ENCODE measurements around the gene MAPK7. TPM values are rescaled to one million over a fixed set of nuclear protein-coding genes. Genes with fewer than 3 reads are reported as not detected.

Gene MAPK7
- total RNA-seq, 2 donors from 2014 or later, result 49.2 to 51.2 TPM

GRCh38 chr17:19361326-19361725 is 17.0 kb upstream of the MAPK7 start:
- no peak for TF ChIP-seq CTCF (IDR thresholded peaks at IDR 0.05)
- Histone ChIP-seq H3K9me3 (no peaks in the 10 kb centered on the region), H3K27me3 (replicated peaks; ENCODE audit: insufficient read depth) (no peaks in the 10 kb centered on the region), H3K4me1 (ENCODE audit: control insufficient read depth in 1 of 2, low read depth in 2 of 2) (peaks cover 0 to 8% of the 10 kb centered on the region in 2 donors), H3K27ac (no peak overlapping the region), H3K4me3 (no peak overlapping the region), H3K36me3 (no peaks in the 10 kb centered on the region)
- no peak for DNase-seq (ENCODE audit: low spot score)
- no peak for ATAC-seq (ENCODE audit: insufficient number of reproducible peaks, low FRiP score, low read depth)

- H3K9me3 ChIP-seq, result no peaks in the 10 kb centered on the region
- no peaks in the 10 kb centered on the region for H3K27me3 ChIP-seq (replicated peaks; ENCODE audit: insufficient read depth)
- peaks cover 0 to 8% of the 10 kb centered on the region in 2 donors for H3K4me1 ChIP-seq (ENCODE audit: control insufficient read depth in 1 of 2, low read depth in 2 of 2)
- ATAC-seq (ENCODE audit: insufficient number of reproducible peaks, low FRiP score, low read depth) (peak; percentile 1), DNase-seq (ENCODE audit: low spot score) (no peak)
- peak overlapping the region; percentile 47 to 70 for H3K27ac ChIP-seq
- no peaks in the 10 kb centered on the region for H3K36me3 ChIP-seq
- peak overlapping the region; percentile 88 for H3K4me3 ChIP-seq
- TF ChIP-seq CTCF (IDR thresholded peaks at IDR 0.05), result no peak
These were observed 16.4 kb upstream of the MAPK7 start for GRCh38 chr17:19361944-19362276.

- Histone ChIP-seq H3K27me3 (replicated peaks; ENCODE audit: insufficient read depth) (no peaks in the 10 kb centered on the region), H3K4me1 (ENCODE audit: control insufficient read depth in 1 of 2, low read depth in 2 of 2) (peaks cover 0 to 8% of the 10 kb centered on the region in 2 donors), H3K27ac (peak within 1 kb of the TSS; percentile 47 to 70), H3K36me3 (no peaks in the 10 kb centered on the region), H3K4me3 (peak within 1 kb of the TSS; percentile 88), H3K9me3 (no peaks in the 10 kb centered on the region)
- ATAC-seq (ENCODE audit: insufficient number of reproducible peaks, low FRiP score, low read depth), result peak; percentile 84
- TF ChIP-seq CTCF (IDR thresholded peaks at IDR 0.05), result peak; percentile 98
- DNase-seq (ENCODE audit: low spot score), result peak; percentile 55
These were observed 15.8 kb upstream of the MAPK7 start, which contains the start of gene B9D1 for GRCh38 chr17:19362277-19363113. Gene B9D1 (minus strand): TSS chr17:19362723. CDS start chr17:19362569, 154 bp downstream.

GRCh38 chr17:19363114-19363438 is 15.2 kb upstream of the MAPK7 start:
- Histone ChIP-seq H3K4me3 (peak overlapping the region; percentile 88), H3K36me3 (no peaks in the 10 kb centered on the region), H3K4me1 (ENCODE audit: control insufficient read depth in 1 of 2, low read depth in 2 of 2) (peaks cover 0 to 8% of the 10 kb centered on the region in 2 donors), H3K9me3 (no peaks in the 10 kb centered on the region), H3K27me3 (replicated peaks; ENCODE audit: insufficient read depth) (no peaks in the 10 kb centered on the region), H3K27ac (peak overlapping the region; percentile 47 to 70)
- no peak for ATAC-seq (ENCODE audit: insufficient number of reproducible peaks, low FRiP score, low read depth)
- TF ChIP-seq CTCF (IDR thresholded peaks at IDR 0.05), result peak; percentile 11
- no peak for DNase-seq (ENCODE audit: low spot score)

- Histone ChIP-seq H3K9me3 (no peaks in the 10 kb centered on the region), H3K27me3 (replicated peaks; ENCODE audit: insufficient read depth) (no peaks in the 10 kb centered on the region), H3K27ac (no peak overlapping the region), H3K4me1 (ENCODE audit: control insufficient read depth in 1 of 2, low read depth in 2 of 2) (peaks cover 0 to 8% of the 10 kb centered on the region in 2 donors), H3K36me3 (no peaks in the 10 kb centered on the region), H3K4me3 (no peak overlapping the region)
- DNase-seq (ENCODE audit: low spot score) (no peak), ATAC-seq (ENCODE audit: insufficient number of reproducible peaks, low FRiP score, low read depth) (no peak)
- no peak for TF ChIP-seq CTCF (IDR thresholded peaks at IDR 0.05)
These were observed 14.8 kb upstream of the MAPK7 start for GRCh38 chr17:19363460-19364035.
